GM10248 (cell line): ENCODE measurements around the gene KRTAP13-4.

Experiments
- CTCF ChIA-PET: fragments of 300-600 bp; sonication (Branson Sonifier 250); formaldehyde crosslinking; extraction: SDS; loops from one replicate; lab custom pipeline; 2021; ENCODE audit warnings: antibody characterized with exemption; lab: Yijun Ruan, JAX
- POLR2A ChIA-PET: fragments of 350-650 bp; sonication (Branson Sonifier 250); formaldehyde crosslinking; extraction: SDS; loops from one replicate; lab custom pipeline; 2020; ENCODE audit warnings: antibody characterized with exemption; lab: Yijun Ruan, JAX
- DNase-seq: peaks from one replicate; pipeline ENCODE4 v3.0.0; 2012; ENCODE audit errors: extremely low spot score
- TF ChIP-seq, protein P1 (sequence below): IDR thresholded peaks from 2 replicates; pipeline ENCODE4 v1.5.1; 2012; ENCODE audit warnings: mild to moderate bottlenecking, low read depth; ENCODE audit errors: extremely low read depth, missing control alignments, control extremely low read depth

Gene KRTAP13-4

DNA sequence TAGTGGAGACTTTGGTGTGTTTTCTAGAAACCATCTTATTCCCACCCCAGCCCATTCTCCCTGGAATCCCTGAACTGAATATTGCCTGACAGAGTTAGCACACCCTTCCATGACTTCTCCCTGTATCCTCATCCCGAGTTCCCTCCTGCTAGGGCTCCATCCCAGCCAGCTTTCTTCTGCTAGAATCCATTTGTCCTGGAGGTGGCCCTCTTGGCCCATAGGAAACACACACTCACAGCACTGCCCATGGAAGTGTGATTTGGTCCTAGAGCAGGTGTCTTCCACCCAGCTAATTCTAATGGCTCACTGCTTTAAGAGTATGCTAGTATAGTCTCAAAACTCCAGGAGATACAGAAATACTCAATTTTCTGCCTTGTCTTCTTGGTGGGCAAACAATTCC lies 14.2 kb downstream of the KRTAP13-4 start:
- CTCF ChIA-PET = interaction anchor here (1.4 kb wide), 1 partner anchor 9 kb away, joined by 3 read pairs; no protein-coding TSS in a partner anchor
- POLR2A ChIA-PET = no interaction called here
- TF ChIP-seq, protein P1, sequence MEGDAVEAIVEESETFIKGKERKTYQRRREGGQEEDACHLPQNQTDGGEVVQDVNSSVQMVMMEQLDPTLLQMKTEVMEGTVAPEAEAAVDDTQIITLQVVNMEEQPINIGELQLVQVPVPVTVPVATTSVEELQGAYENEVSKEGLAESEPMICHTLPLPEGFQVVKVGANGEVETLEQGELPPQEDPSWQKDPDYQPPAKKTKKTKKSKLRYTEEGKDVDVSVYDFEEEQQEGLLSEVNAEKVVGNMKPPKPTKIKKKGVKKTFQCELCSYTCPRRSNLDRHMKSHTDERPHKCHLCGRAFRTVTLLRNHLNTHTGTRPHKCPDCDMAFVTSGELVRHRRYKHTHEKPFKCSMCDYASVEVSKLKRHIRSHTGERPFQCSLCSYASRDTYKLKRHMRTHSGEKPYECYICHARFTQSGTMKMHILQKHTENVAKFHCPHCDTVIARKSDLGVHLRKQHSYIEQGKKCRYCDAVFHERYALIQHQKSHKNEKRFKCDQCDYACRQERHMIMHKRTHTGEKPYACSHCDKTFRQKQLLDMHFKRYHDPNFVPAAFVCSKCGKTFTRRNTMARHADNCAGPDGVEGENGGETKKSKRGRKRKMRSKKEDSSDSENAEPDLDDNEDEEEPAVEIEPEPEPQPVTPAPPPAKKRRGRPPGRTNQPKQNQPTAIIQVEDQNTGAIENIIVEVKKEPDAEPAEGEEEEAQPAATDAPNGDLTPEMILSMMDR = no peak
- no peak for DNase-seq

DNA sequence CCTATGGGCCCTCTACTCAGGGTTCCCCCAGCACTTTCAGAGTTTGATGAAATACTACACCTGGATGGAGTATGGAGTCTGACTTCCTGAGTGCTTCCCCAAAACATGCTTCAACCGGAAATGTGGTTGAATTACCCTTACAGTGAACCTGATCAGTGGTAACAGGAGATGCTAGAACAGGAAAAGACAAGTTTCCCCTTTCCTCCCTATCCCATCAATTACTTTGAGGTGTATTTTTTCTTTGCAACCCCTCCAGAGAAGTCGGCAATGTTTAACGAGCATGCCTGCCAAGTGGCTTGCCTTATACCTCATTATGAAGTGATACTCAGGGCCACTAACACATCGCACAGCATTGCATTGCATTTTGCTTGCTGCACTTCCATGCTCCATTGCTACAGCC lies 17.0 kb downstream of the KRTAP13-4 start:
- no peak for DNase-seq
- ChIA-PET CTCF (no interaction called here), POLR2A (no interaction called here)
- TF ChIP-seq, protein P1 = no peak

DNA sequence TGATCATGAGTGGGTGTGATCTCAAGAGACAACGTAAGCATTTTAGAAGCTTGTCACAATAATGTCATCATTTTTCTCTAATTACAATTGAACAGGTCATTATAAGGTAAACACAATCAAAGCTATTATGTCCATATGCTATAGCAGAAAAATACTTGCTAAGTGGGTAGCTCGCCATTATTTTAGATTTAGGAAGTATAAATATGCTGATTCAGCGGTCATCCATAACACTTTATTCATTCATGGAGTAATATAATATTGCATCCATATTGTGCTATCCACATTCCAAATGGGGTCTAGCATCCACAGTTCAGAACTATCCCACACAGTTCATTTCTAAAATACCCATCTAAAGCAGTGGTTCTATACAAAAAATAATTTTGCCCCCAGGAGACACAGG lies 18.5 kb downstream of the KRTAP13-4 start:
- ChIA-PET POLR2A (no interaction called here), CTCF (interaction anchor here (0.6 kb wide), 1 partner anchor 109 kb away, joined by 3 read pairs; no protein-coding TSS in a partner anchor)
- TF ChIP-seq, protein P1 = no peak
- DNase-seq = no peak

DNA sequence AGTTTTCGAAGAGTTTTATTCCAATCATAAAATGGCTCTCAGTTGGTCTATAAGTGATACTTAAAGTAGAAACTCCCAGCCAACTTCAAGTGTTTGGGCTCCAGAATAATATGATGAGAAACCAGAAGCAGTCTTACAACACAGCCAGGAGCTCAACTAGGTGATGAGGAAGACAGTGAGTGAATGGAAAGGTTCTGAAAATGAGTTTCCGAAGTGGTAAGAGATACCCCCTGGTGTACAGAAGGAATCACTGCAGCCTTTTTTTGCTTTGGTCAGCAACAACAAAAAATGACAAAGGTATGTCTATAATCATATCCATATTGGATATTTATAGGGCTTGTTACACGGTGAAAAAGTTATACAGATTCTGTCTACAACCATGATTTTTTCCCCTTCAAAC lies 33.7 kb downstream of the KRTAP13-4 start:
- POLR2A ChIA-PET = no interaction called here
- CTCF ChIA-PET = interaction anchor here (0.7 kb wide), 1 partner anchor 11 kb away, joined by 3 read pairs; no protein-coding TSS in a partner anchor
- no peak for DNase-seq
- TF ChIP-seq, protein P1 = peak; percentile 8

DNA sequence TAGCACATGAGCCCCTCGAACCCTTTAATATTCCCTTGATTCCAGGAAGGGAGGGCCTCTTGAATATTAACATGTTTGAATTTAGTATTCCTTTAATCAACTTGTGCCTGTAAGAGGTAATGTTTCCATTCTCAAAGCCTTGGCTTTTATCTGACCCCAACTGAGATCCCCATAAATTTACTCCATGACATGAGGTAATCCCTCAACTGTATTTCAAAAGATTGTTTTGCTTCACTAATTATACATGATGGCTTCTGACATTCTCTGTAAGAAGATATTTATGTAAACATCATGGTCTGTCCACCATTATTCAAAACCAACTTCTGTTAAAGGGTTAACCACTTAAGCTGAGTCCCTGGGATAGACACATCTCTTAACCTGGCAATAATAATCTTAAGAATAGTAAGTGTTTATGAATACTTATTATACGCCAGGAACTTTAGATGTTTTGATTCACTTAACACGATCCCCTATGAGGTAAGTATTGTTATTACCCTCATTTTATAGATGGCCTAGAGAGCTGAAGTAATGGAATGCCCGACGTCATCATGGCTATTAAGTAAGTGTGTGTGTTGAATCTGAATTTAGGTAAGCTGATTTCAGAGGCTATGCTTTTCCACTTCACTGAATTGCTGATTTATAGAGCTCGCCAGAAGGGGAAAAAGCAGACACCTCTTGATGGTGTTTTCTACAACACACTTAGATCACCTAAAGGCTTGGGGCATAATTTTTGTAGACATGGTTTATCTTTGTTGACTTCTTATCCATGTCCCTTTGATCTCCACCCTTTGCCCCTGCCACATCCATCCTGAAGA lies 39.1 kb downstream of the KRTAP13-4 start:
- ChIA-PET CTCF (no interaction called here), POLR2A (no interaction called here)

DNA sequence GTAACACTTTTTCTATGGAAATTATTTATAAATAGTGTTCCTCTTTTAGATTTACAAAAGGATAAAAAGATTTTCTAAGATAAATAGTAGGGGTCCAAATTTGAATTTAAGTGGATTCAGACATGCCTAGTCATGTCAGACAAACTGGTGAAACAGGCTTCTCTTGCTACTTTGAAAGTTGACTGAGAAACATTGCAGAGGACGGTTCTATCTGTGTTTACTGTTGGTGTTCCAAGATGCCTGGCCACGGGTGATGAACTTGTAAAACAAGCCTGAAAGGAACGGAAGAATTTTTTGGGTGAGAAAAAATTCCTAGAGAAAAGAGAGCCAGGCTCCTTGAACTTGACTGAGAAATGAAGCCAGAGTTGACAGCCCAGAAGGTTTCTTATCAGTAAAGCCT lies 48.0 kb downstream of the KRTAP13-4 start:
- ChIA-PET POLR2A (no interaction called here), CTCF (no interaction called here)
- TF ChIP-seq, protein P1 = no peak
- DNase-seq = no peak

More for the DNA sequence above, 39.1 kb downstream of the KRTAP13-4 start:
- TF ChIP-seq, protein P1 = no peak
- DNase-seq = no peak
